Right lobe of liver (tissue), 6 donors: Measurements from ENCODE around the gene AZU1. TPM values are rescaled to one million over a fixed set of nuclear protein-coding genes. Genes with fewer than 3 reads are reported as not detected.
A peak's percentile ranks its signal among the peaks of the same experiment; 100 is the strongest.

Experiments
- ATAC-seq, 4 donors: fragments of 200-7000 bp; cut with Tn5 transposase; one replicate each; pipeline ENCODE4 v1.9.1; 2020; ENCODE audit warnings: mild to moderate bottlenecking in 4 of 4, moderate library complexity in 4 of 4
- DNase-seq, 3 donors: peaks; one replicate each; pipeline ENCODE4 v3.0.0-alpha.2; 2020
- H3K27ac ChIP-seq, 3 donors: fragments of 200-600 bp; one replicate each; pipeline ENCODE4 v1.8.0; 2022
- H3K27me3 ChIP-seq, 2 donors: fragments of 200-600 bp; one replicate each; pipeline ENCODE4 v1.8.0; 2022
- H3K36me3 ChIP-seq, 4 donors: fragments of 200-600 bp; sonication (generic) in 1 of 4; one replicate each; pipeline versions ENCODE4 v1.5.1 to v1.8.0; 2017 to 2022; ENCODE audit warnings: control low read depth in 1 of 4
- H3K4me1 ChIP-seq, 4 donors: fragments of 200-600 bp; sonication (generic) in 1 of 4; one replicate each; pipeline versions ENCODE4 v1.5.1 to v1.8.0; 2017 to 2022; ENCODE audit warnings: control low read depth in 1 of 4
- H3K4me3 ChIP-seq, 3 donors: fragments of 200-600 bp; one replicate each; pipeline ENCODE4 v1.8.0; 2022
- H3K9me3 ChIP-seq, 4 donors: fragments of 200-600 bp; sonication (generic) in 1 of 4; one replicate each; pipeline versions ENCODE4 v1.5.1 to v1.8.0; 2017 to 2022; ENCODE audit warnings: control low read depth in 1 of 4
- CTCF ChIP-seq, 4 donors: fragments of 200-600 bp in 3 of 4; fragments of 450-650 bp in 1 of 4; IDR thresholded peaks; one replicate each; pipeline versions ENCODE4 v1.5.1 to v1.8.0; 2016 to 2022; ENCODE audit warnings: antibody characterized with exemption in 4 of 4, mild to moderate bottlenecking in 2 of 4
- POLR2A ChIP-seq: fragments of 450-650 bp; IDR thresholded peaks from one replicate; pipeline ENCODE4 v1.6.1; 2017; ENCODE audit warnings: antibody characterized with exemption, mild to moderate bottlenecking
- WGBS: methylation state at CpG from one replicate; pipeline ENCODE4 v1.1.6; 2018; ENCODE audit warnings: low coverage, low lambda C conversion rate; ENCODE audit not compliant: insufficient coverage; ENCODE audit errors: missing lambda C conversion rate; 5-methylcytosine and 5-hydroxymethylcytosine counted together
- intact Hi-C, 2 donors: fragments of 100-400 bp; cut with DNase I; formaldehyde crosslinking; loops; one replicate each; pipeline versions ENCODE4 v1.11.2 to v1.14.1; 2022
- total RNA-seq, 6 experiments: library from RNA; depleted of rRNA in 2 of 6; stranded (reverse); fragments of >200 nt in 2 of 6; fragmentation: NEBNext Ultra II Directional in 3 of 6; extraction: Animal tissue kit (Norgen Biotek cat#: 25700) in 3 of 6; gene quantifications; one replicate each; pipeline versions ENCODE4 v1.1.0 to v1.2.4, GENCODE V29; 2016 to 2023
- donor health status: DM: no; HTN: yes; CAD: no.
- donor health status: DM: no; HTN: no; CAD: no.
- donor health status: DM: no; HTN: no; CAD: no.
- donor health status: DM: no; HTN: yes; CAD: no.
- donor health status: DM: no; HTN: yes; CAD: no.

Gene AZU1
- total RNA-seq, 6 experiments from 2014 or later, result 0.15 to 3.6 (median 1.8) TPM; not detected in 3

GRCh38 chr19:825897-826644, 1.6 kb upstream of the AZU1 start:
- Histone ChIP-seq H3K36me3 (no peaks in the 10 kb centered on the region), H3K27me3 (peaks cover 0 to 5% of the 10 kb centered on the region in 2 donors), H3K4me1 (peaks cover 0 to 6% (median 0%) of the 10 kb centered on the region in 4 donors), H3K9me3 (no peaks in the 10 kb centered on the region), H3K27ac (no peak overlapping the region), H3K4me3 (no peak overlapping the region)
- ATAC-seq (no peak), DNase-seq (no peak)
- intact Hi-C loops, result no loop called here
- 71% methylated on average over 17 of the region's 19 CpGs for WGBS
- TF ChIP-seq POLR2A (no peak), CTCF (IDR thresholded peaks at IDR 0.05) (no peak)

GRCh38 chr19:827314-827709, 325 bp upstream of the AZU1 start:
- H3K36me3 ChIP-seq, result no peaks in the 10 kb centered on the region
- DNase-seq (no peak), ATAC-seq (no peak)
- no peak overlapping the region for H3K27ac ChIP-seq
- H3K4me3 ChIP-seq, result no peak overlapping the region
- intact Hi-C loops, result no loop called here
- TF ChIP-seq POLR2A, result no peak
- no peak for TF ChIP-seq CTCF (IDR thresholded peaks at IDR 0.05)
- H3K27me3 ChIP-seq, result peaks cover 0 to 5% of the 10 kb centered on the region in 2 donors
- no peaks in the 10 kb centered on the region for H3K4me1 ChIP-seq
- no peaks in the 10 kb centered on the region for H3K9me3 ChIP-seq
- WGBS, result 89% methylated on average over 5 of the region's 11 CpGs

GRCh38 chr19:829129-829758, 1.6 kb downstream of the AZU1 start:
- no peaks in the 10 kb centered on the region for H3K27me3 ChIP-seq
- no peak for TF ChIP-seq CTCF (IDR thresholded peaks at IDR 0.05)
- TF ChIP-seq POLR2A, result no peak
- WGBS, result 45% methylated on average over 11 of the region's 18 CpGs
- no peaks in the 10 kb centered on the region for H3K36me3 ChIP-seq
- no peaks in the 10 kb centered on the region for H3K9me3 ChIP-seq
- intact Hi-C loops, result no loop called here
- H3K27ac ChIP-seq, result no peak overlapping the region
- H3K4me3 ChIP-seq, result no peak overlapping the region
- no peaks in the 10 kb centered on the region for H3K4me1 ChIP-seq
- DNase-seq (no peak), ATAC-seq (no peak)

- intact Hi-C loops, result no loop called here
- Histone ChIP-seq H3K27me3 (no peaks in the 10 kb centered on the region), H3K4me1 (no peaks in the 10 kb centered on the region), H3K4me3 (no peak overlapping the region), H3K9me3 (no peaks in the 10 kb centered on the region), H3K36me3 (no peaks in the 10 kb centered on the region), H3K27ac (no peak overlapping the region)
- ATAC-seq (peak; percentile 13 to 79 (median 35)), DNase-seq (no peak)
- TF ChIP-seq POLR2A (no peak), CTCF (IDR thresholded peaks at IDR 0.05) (no peak)
- 38% methylated on average over 10 of the region's 38 CpGs for WGBS
Observed at GRCh38 chr19:831407-832369, 4.1 kb downstream of the AZU1 start.
